IPS DF 19.7 (cell line): Measurements from ENCODE around the gene PEX11G.
"Not testable (repeated sequence)": the region's sequence is repeated elsewhere in the genome, so short reads cannot be mapped to it uniquely, and the experiment has no call there.

ENCODE experiments used
- DNase-seq: peaks from one replicate; pipeline ENCODE4 v3.0.0-alpha.2; 2013; ENCODE audit warnings: low read depth, low spot score

The PEX11G gene

DNA sequence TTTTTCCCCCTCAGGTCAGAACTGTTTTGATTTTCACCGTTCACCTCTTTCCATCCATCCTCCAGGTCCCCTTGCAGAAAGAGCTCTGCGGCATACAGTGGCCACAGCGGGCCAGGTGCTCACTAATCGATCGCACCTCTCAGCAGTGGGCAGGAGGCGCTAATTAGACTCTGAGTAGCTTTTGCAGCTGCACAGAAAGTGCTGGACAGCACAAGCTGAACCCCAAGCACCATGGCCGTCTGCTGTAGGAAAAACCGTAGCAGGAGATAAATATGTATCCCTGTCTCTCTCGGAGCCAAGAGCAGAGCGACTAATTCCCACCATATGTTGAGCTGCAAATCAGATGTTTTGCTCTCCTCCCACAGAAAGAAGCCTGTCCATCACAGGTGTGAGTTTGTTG, 54.4 kb downstream of the PEX11G start:
- no peak for DNase-seq

DNA sequence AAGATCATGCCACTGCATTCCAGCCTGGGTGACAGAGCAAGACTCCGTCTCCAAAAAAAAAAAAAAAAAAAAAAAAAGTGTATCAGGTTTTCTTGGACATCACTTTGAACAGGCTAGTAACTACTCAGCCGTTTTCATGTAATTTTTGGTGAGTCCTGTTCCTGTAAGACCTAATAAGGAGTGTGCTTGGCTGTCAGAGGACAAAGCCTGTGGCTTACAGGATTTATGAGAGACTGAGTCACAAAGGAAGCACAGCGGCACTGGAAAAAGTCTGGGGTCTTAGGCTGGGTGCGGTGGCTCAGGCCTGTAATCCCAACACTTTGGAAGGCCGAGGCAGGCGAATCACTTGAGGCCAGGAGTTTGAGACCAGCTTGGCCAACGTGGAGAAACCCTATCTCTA, 55.4 kb downstream of the PEX11G start:
- not testable (repeated sequence) for DNase-seq

DNA sequence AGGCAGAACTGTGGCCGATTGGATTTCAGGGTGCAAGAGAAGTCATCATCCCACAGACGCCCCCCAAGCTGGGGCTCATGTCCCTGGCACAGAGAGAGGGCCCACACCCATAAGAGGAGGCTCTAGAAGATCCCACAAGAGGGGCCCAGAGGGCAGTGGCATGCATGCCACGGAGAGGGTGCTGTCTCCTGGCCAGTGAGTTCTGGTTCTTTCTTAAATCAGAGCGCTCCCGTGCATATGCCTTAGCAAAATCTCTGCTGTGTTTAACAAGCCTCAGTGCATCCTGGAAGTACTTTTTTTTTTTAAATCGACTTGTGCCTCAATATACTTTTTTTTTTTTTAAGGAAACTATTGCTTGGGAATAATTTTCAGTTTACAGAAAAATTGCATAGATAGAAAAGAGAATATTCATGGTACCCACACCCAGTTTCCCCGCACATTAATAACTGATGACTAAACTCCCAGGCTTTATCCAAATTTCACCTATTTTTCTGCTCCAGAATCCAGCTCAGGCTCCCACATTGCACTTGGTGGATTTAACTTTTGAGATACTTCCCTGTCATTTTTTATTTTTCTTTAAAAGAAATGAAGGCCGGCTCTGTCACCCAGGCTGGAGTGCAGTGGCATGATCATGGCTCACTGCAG, 59.1 kb downstream of the PEX11G start:
- no peak for DNase-seq

DNA sequence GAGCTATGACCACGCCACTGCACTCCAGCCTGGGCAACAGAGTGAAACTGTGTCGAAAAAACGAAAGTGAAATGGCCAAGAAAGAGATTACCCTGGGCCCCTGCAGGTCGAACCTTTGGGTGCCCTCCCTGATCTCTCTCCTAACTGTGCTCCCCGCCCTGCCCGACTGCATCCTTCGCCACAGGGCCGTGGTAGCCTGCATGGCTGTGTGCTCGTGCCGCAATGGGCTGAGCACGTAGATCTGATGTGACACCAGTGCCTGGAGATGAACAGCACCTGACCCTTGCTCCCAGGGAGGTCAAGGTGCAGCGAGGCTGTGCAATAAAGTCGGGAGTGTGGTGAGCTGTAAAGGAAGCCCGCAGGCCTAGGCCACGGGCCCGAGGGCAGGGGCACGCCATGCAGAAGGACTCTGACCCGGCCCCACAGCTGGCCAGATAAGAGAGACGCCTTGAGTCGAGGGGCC, 60.2 kb downstream of the PEX11G start:
- DNase-seq, result no peak

DNA sequence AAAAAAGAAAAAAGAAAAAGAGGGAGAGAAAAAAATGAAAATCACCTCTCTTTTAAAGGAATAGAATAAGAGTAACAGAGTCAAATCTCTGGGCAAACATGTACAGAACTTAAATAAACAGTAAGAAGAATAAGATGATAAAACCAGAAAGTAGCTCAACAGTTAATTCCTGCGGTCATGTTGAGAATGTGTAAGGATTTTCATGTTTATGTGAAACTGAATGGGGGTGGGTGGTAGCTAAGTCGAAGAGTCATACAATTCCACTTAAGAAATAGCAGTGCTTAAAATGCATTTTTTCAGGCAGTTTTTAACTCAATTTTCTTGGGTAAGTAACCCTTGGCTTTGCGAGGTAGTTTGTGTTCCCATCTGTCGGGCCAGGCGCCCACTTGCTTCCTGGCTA, 60.9 kb downstream of the PEX11G start:
- DNase-seq, result no peak

DNA sequence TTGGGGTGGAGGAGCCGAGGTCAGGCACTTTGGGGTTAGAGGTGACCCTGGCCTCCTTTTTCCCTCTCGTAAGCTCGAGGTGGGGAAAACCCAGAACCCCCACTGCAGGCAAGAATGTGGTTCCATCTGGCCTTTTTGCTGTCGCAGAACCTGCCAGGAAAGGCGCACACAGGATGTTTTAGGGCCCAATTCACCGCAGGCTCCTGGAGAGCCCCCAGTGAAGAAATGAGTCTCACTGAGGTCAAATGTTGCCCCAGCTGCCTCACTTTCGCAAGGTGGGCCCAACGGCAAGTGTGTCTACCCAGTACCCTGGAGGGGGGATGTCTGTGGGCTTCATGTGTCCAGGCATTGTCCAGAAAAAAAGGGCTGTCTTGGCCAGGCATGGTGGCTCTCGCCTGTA, 61.8 kb downstream of the PEX11G start:
- no peak for DNase-seq
